ENCODE results near the gene PYDC2.

Gene PYDC2

GRCh38 chr3:191434024-191434423 lies 26.9 kb upstream of the PYDC2 start:
- DNase-seq (ENCODE audit: low read depth): no peak
- no peak overlapping the region for H3K4me3 ChIP-seq (ENCODE audit: low read depth, low read length)
- TF ChIP-seq, protein P1, sequence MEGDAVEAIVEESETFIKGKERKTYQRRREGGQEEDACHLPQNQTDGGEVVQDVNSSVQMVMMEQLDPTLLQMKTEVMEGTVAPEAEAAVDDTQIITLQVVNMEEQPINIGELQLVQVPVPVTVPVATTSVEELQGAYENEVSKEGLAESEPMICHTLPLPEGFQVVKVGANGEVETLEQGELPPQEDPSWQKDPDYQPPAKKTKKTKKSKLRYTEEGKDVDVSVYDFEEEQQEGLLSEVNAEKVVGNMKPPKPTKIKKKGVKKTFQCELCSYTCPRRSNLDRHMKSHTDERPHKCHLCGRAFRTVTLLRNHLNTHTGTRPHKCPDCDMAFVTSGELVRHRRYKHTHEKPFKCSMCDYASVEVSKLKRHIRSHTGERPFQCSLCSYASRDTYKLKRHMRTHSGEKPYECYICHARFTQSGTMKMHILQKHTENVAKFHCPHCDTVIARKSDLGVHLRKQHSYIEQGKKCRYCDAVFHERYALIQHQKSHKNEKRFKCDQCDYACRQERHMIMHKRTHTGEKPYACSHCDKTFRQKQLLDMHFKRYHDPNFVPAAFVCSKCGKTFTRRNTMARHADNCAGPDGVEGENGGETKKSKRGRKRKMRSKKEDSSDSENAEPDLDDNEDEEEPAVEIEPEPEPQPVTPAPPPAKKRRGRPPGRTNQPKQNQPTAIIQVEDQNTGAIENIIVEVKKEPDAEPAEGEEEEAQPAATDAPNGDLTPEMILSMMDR (conservative IDR thresholded peaks at IDR 0.05; ENCODE audit: low read depth, low read length): no peak

GRCh38 chr3:191435981-191436380 lies 25.0 kb upstream of the PYDC2 start:
- TF ChIP-seq, protein P1 (conservative IDR thresholded peaks at IDR 0.05; ENCODE audit: low read depth, low read length): no peak
- H3K4me3 ChIP-seq (ENCODE audit: low read depth, low read length): no peak overlapping the region
- DNase-seq (ENCODE audit: low read depth): no peak

DNA sequence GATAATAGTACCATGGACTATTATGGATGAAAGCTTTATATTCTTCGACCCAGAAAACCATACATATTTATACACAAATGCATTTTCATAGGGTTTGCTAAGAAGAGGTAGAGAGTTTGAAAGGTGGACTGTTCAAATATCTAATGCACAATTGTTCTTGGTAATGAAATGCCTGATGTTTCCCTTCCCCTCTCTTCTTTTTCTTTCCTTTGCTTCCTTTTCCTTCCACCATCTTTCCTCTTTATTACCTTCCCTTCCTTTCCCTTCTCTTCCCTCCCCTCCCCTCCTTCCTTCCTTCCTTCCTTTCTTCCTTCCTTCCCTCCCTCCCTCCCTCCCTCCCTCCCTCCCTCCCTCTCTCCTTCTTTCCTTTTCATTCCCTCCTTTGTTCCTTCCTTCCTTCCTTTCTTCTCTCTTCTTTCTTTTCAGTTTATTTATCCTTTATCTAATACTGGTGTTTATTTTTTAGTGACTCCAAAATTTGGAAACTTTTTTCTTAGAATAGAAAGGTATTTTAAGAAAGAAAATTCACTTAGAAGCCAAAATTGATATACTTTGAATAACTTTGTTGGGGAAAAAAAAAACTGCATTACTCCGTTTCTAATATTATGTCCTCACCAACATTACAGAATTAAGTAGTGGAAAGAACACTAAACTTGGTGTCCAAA lies 22.7 kb upstream of the PYDC2 start:
- no peak overlapping the region for H3K4me3 ChIP-seq (ENCODE audit: low read depth, low read length)
- DNase-seq (ENCODE audit: low read depth): no peak
- TF ChIP-seq, protein P1 (conservative IDR thresholded peaks at IDR 0.05; ENCODE audit: low read depth, low read length): no peak

GRCh38 chr3:191440532-191440931 lies 20.4 kb upstream of the PYDC2 start:
- DNase-seq (ENCODE audit: low read depth): no peak
- H3K4me3 ChIP-seq (ENCODE audit: low read depth, low read length): no peak overlapping the region
- TF ChIP-seq, protein P1 (conservative IDR thresholded peaks at IDR 0.05; ENCODE audit: low read depth, low read length): no peak

DNA sequence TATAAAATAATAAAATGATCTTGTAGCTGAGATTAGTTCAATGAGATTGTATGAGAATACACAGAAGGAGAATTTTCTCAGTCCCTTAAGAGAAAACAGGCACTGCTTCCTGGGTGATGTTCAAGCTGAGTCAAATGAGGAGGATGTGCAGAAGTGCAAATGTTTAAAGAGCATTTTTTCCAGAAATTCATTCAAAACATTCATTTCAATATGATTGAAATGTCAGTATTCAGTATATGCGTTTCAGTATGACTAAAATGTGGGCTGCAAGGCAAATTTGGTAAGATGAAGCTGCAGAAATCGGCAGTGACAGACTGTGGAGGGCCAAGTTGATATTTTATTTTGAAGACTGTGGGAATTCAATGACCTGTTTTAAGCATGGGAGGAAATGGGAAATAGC lies 19.3 kb upstream of the PYDC2 start:
- H3K4me3 ChIP-seq (ENCODE audit: low read depth, low read length): no peak overlapping the region
- DNase-seq (ENCODE audit: low read depth): no peak
- TF ChIP-seq, protein P1 (conservative IDR thresholded peaks at IDR 0.05; ENCODE audit: low read depth, low read length): no peak

DNA sequence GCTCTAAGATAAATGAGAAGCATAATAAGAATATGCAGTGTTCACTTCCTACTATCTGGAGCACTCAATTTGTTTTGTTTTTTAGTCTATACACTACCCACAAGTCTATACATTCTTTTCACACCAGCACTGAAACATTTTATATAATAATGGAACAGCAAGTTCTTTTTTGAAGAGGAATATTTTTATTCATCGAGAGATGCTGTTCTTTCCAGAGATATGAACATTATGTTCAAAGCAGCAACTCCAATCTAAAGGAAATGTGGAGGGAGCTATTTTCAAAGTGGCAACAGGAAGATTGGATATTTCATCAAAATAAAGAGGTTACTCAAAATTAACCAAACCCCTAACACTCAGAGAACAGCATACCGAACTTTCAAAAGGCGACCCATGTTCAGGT lies 16.4 kb upstream of the PYDC2 start:
- TF ChIP-seq, protein P1 (conservative IDR thresholded peaks at IDR 0.05; ENCODE audit: low read depth, low read length): no peak
- no peak overlapping the region for H3K4me3 ChIP-seq (ENCODE audit: low read depth, low read length)
- no peak for DNase-seq (ENCODE audit: low read depth)

DNA sequence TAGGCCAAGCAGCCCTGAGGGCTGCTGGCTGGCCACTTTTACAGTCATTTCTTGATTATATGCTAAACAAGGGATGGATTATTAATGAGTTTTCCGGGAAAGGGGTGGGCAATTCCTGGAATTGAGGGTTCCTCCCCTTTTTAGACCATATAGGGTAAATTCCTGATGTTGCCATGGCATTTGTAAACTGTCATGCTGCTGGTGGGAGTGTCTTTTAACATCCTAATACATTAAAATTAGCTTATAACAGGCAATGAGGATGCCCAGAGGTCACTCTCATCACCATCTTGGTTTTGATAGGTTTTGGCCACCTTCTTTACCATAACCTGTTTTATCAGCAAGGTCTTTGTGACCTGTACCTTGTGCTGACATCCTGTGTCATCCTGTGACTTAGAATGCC lies 11.7 kb upstream of the PYDC2 start:
- no peak overlapping the region for H3K4me3 ChIP-seq (ENCODE audit: low read depth, low read length)
- no peak for DNase-seq (ENCODE audit: low read depth)
- TF ChIP-seq, protein P1 (conservative IDR thresholded peaks at IDR 0.05; ENCODE audit: low read depth, low read length): no peak

Measured in choroid plexus epithelial cell (primary cell).